H9 (cell line): ENCODE measurements around the gene BMERB1. TPM values are rescaled to one million over a fixed set of nuclear protein-coding genes. Genes with fewer than 3 reads are reported as not detected.
"Not testable (repeated sequence)": the region's sequence is repeated elsewhere in the genome, so short reads cannot be mapped to it uniquely, and the experiment has no call there.

Experiments used
- DNase-seq: peaks from one replicate; pipeline ENCODE4 v3.0.0-alpha.2; 2017
- H2AFZ ChIP-seq: one replicate; pipeline ENCODE4 v1.6.1; 2013; ENCODE audit warnings: mild to moderate bottlenecking, low read length, control low read depth, moderate library complexity
- H2AK5ac ChIP-seq: 2 replicates; pipeline ENCODE4 v1.6.1; 2013; ENCODE audit warnings: low read length, control low read depth, mixed read lengths; ENCODE audit not compliant: insufficient read length
- H2BK120ac ChIP-seq: one replicate; pipeline ENCODE4 v1.6.1; 2013; ENCODE audit warnings: low read depth, mild to moderate bottlenecking, low read length, control low read depth, inconsistent platforms; ENCODE audit not compliant: poor library complexity, severe bottlenecking
- H2BK12ac ChIP-seq: 2 replicates; pipeline ENCODE4 v1.6.1; 2013; ENCODE audit warnings: low read length, control low read depth, mixed read lengths, low read depth; ENCODE audit not compliant: insufficient read length
- H2BK15ac ChIP-seq: 2 replicates; pipeline ENCODE4 v1.6.1; 2013; ENCODE audit warnings: low read depth, low read length, control low read depth
- H2BK20ac ChIP-seq: one replicate; pipeline ENCODE4 v1.6.1; 2013; ENCODE audit warnings: low read depth, mild to moderate bottlenecking, low read length, control low read depth, inconsistent platforms; ENCODE audit not compliant: poor library complexity, severe bottlenecking
- H2BK5ac ChIP-seq: 2 replicates; pipeline ENCODE4 v1.6.1; 2013; ENCODE audit warnings: low read length, control low read depth, mixed read lengths; ENCODE audit not compliant: insufficient read length
- H3K14ac ChIP-seq: 2 replicates; pipeline ENCODE4 v1.6.1; 2013; ENCODE audit warnings: low read length, control low read depth; ENCODE audit not compliant: insufficient read depth
- H3K18ac ChIP-seq: 2 replicates; pipeline ENCODE4 v1.6.1; 2013; ENCODE audit warnings: low read depth, mild to moderate bottlenecking, mixed read lengths, low read length, control low read depth; ENCODE audit not compliant: insufficient read length
- H3K23ac ChIP-seq: 2 replicates; pipeline ENCODE4 v1.6.1; 2013; ENCODE audit warnings: low read length, control low read depth, mixed read lengths, low read depth; ENCODE audit not compliant: insufficient read length
- H3K23me2 ChIP-seq: 2 replicates; pipeline ENCODE4 v1.6.1; 2013; ENCODE audit warnings: low read depth, mild to moderate bottlenecking, mixed read lengths, low read length, control low read depth; ENCODE audit not compliant: insufficient read length, poor library complexity, severe bottlenecking
- H3K27ac ChIP-seq: 2 replicates; pipeline ENCODE4 v1.5.1; 2013; ENCODE audit warnings: low read length, control low read depth, mixed read lengths, low read depth; ENCODE audit not compliant: insufficient read length
- H3K27me3 ChIP-seq: 2 replicates; pipeline ENCODE4 v1.6.1; 2013; ENCODE audit warnings: low read length, control low read depth, inconsistent platforms; ENCODE audit not compliant: insufficient read depth
- H3K4ac ChIP-seq: 2 replicates; pipeline ENCODE4 v1.6.1; 2013; ENCODE audit warnings: low read depth, mild to moderate bottlenecking, control low read depth, inconsistent platforms, low read length, moderate library complexity
- H3K4me1 ChIP-seq: 2 replicates; pipeline ENCODE4 v1.6.1; 2013; ENCODE audit warnings: low read length, control low read depth, inconsistent platforms; ENCODE audit not compliant: insufficient read depth
- H3K4me2 ChIP-seq: 2 replicates; pipeline ENCODE4 v1.6.1; 2013; ENCODE audit warnings: low read length, control low read depth, mixed read lengths; ENCODE audit not compliant: insufficient read length, insufficient read depth
- H3K56ac ChIP-seq: 2 replicates; pipeline ENCODE4 v1.6.1; 2013; ENCODE audit warnings: low read depth, mild to moderate bottlenecking, mixed read lengths, low read length, control low read depth; ENCODE audit not compliant: insufficient read length
- H3K79me1 ChIP-seq: 2 replicates; pipeline ENCODE4 v1.6.1; 2013; ENCODE audit warnings: low read depth, mild to moderate bottlenecking, moderate library complexity, low read length, control low read depth, inconsistent platforms; ENCODE audit not compliant: insufficient read depth, poor library complexity, severe bottlenecking
- H3K79me2 ChIP-seq: 2 replicates; pipeline ENCODE4 v1.6.1; 2013; ENCODE audit warnings: low read length, control low read depth, inconsistent platforms; ENCODE audit not compliant: insufficient read depth
- H3K9ac ChIP-seq: 2 replicates; pipeline ENCODE4 v1.6.1; 2013; ENCODE audit warnings: low read length, control low read depth, mixed read lengths; ENCODE audit not compliant: insufficient read length; ENCODE audit errors: extremely low read depth
- H3K9me3 ChIP-seq: one replicate; pipeline ENCODE4 v1.6.1; 2013; ENCODE audit warnings: low read depth, low read length, inconsistent platforms; ENCODE audit not compliant: control insufficient read depth
- H3T11ph ChIP-seq: one replicate; pipeline ENCODE4 v1.6.1; 2013; ENCODE audit warnings: mild to moderate bottlenecking, low read length, control low read depth, inconsistent platforms
- H4K20me1 ChIP-seq: one replicate; pipeline ENCODE4 v1.6.1; 2013; ENCODE audit not compliant: control insufficient read depth, insufficient read length, insufficient read depth
- H4K5ac ChIP-seq: 2 replicates; pipeline ENCODE4 v1.6.1; 2013; ENCODE audit warnings: low read depth, mild to moderate bottlenecking, mixed read lengths, low read length, control low read depth; ENCODE audit not compliant: insufficient read length
- H4K8ac ChIP-seq: replicated peaks from 2 replicates; pipeline ENCODE4 v1.6.1; 2013; ENCODE audit warnings: low read length, control low read depth, mixed read lengths, low read depth; ENCODE audit not compliant: insufficient read length
- H4K91ac ChIP-seq: 2 replicates; pipeline ENCODE4 v1.6.1; 2013; ENCODE audit warnings: low read depth, mild to moderate bottlenecking, moderate library complexity, mixed read lengths, low read length, control low read depth; ENCODE audit not compliant: insufficient read length
- H3K27ac Mint-ChIP-seq, 3 experiments: 2 replicates in 2 of 3; 3 replicates in 1 of 3; pipeline ENCODE4 v1.8.0; 2020 to 2021; ENCODE audit warnings: mixed read lengths in 3 of 3, mild to moderate bottlenecking in 1 of 3, moderate library complexity in 1 of 3
- H3K27me3 Mint-ChIP-seq: 2 replicates; pipeline ENCODE4 v1.8.0; 2021; ENCODE audit warnings: low read depth, mild to moderate bottlenecking, moderate library complexity, mixed read lengths
- H3K36me3 Mint-ChIP-seq, 3 experiments: 2 replicates in 2 of 3; 3 replicates in 1 of 3; pipeline ENCODE4 v1.8.0; 2020 to 2021; ENCODE audit warnings: low read depth in 3 of 3, mixed read lengths in 3 of 3; ENCODE audit not compliant: insufficient read depth in 1 of 3
- H3K4me1 Mint-ChIP-seq, 2 experiments: 2 replicates each; pipeline ENCODE4 v1.8.0; 2020; ENCODE audit warnings: mixed read lengths in 2 of 2
- H3K4me3 Mint-ChIP-seq, 2 experiments: 2 replicates in 1 of 2; 3 replicates in 1 of 2; pipeline ENCODE4 v1.8.0; 2020 to 2021; ENCODE audit warnings: mild to moderate bottlenecking in 2 of 2, mixed read lengths in 2 of 2, moderate library complexity in 1 of 2
- H3K9me3 Mint-ChIP-seq, 2 experiments: 2 replicates in 1 of 2; 3 replicates in 1 of 2; pipeline ENCODE4 v1.8.0; 2020; ENCODE audit warnings: mild to moderate bottlenecking in 2 of 2, mixed read lengths in 2 of 2, moderate library complexity in 1 of 2
- CTCF ChIP-seq: fragments of 200-600 bp; sonication (generic); conservative IDR thresholded peaks from 3 replicates; pipeline ENCODE4 v1.8.0; 2021; ENCODE audit warnings: antibody characterized with exemption, mild to moderate bottlenecking
- WGBS: extraction: QIAGEN DNeasy Blood & Tissue Kit; methylation state at CpG from one replicate; pipeline ENCODE4 v1.1.7; 2013; ENCODE audit warnings: missing lambda C conversion rate, low lambda C conversion rate, mixed read lengths; ENCODE audit not compliant: insufficient read length; ENCODE audit errors: extremely low coverage; 5-methylcytosine and 5-hydroxymethylcytosine counted together
- total RNA-seq: library from RNA; stranded (reverse); gene quantifications from 2 replicates; pipeline ENCODE4 v1.2.1, GENCODE V29; 2021

Gene BMERB1
- total RNA-seq, 1 experiment from 2014 or later = 19.5 TPM

GRCh38 chr16:15427648-15428239, 6.6 kb upstream of the BMERB1 start:
- Histone ChIP-seq H2BK15ac (no peak overlapping the region), H4K8ac (no peak overlapping the region), H3K23me2 (no peaks in the 10 kb centered on the region), H3K23ac (no peak overlapping the region), H3K56ac (no peak overlapping the region), H2AFZ (no peak overlapping the region), H4K5ac (no peak overlapping the region), H3K4ac (no peak overlapping the region), H4K20me1 (no peaks in the 10 kb centered on the region), H3K14ac (no peak overlapping the region), H3K79me1 (no peaks in the 10 kb centered on the region), H3K27me3 (no peaks in the 10 kb centered on the region), H2AK5ac (no peak overlapping the region), H2BK20ac (no peak overlapping the region), H3K27ac (no peak overlapping the region), H2BK5ac (no peak overlapping the region), H3K4me2 (no peak overlapping the region), H3K9me3 (no peaks in the 10 kb centered on the region), H3K4me1 (no peaks in the 10 kb centered on the region), H3T11ph (no peak overlapping the region), H2BK12ac (no peak overlapping the region), H3K9ac (no peak overlapping the region), H4K91ac (no peak overlapping the region), H3K18ac (no peak overlapping the region), H3K79me2 (no peaks in the 10 kb centered on the region), H2BK120ac (no peak overlapping the region)
- H3K27me3 Mint-ChIP-seq = no peaks in the 10 kb centered on the region
- H3K4me1 Mint-ChIP-seq = peaks cover 0 to 2% of the 10 kb centered on the region in 2 experiments; a peak in 1 of 4 replicates
- no CpG with 5 or more reads among the region's 8 CpGs for WGBS
- peak; percentile 61 for TF ChIP-seq CTCF
- H3K9me3 Mint-ChIP-seq = no peaks in the 10 kb centered on the region
- no peak for DNase-seq
- H3K27ac Mint-ChIP-seq = no peak overlapping the region
- no peak overlapping the region for H3K4me3 Mint-ChIP-seq
- no peaks in the 10 kb centered on the region for H3K36me3 Mint-ChIP-seq

DNA sequence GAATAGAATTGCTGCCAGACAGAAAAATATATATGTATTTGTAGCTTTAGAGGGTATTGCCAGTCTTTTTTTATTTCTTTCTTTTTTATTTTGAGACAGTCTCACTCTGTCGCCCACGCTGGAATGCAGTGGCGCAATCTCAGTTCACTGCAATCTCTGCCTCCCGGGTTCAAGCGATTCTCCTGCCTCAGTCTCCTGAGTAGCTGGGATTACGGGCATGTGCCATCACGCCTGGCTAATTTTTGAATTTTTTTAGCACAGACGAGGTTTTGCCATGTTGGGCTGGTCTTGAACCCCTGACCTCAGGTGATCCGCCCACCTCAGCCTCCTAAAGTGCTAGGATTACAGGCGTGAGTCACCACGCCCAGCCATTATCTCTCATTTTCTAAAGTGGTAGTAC, 3.5 kb upstream of the BMERB1 start:
- not testable (repeated sequence) for H4K5ac ChIP-seq, H3K27ac Mint-ChIP-seq, H3K56ac ChIP-seq, H3K18ac ChIP-seq, H3T11ph ChIP-seq, H2BK20ac ChIP-seq, H3K9ac ChIP-seq, H3K23ac ChIP-seq, H3K4ac ChIP-seq, H2AK5ac ChIP-seq, H3K14ac ChIP-seq, H3K79me2 ChIP-seq, DNase-seq, H2AFZ ChIP-seq, H4K8ac ChIP-seq, H3K27ac ChIP-seq, H3K4me3 Mint-ChIP-seq, H4K91ac ChIP-seq, H3K27me3 ChIP-seq, H2BK15ac ChIP-seq, H2BK12ac ChIP-seq, H3K9me3 Mint-ChIP-seq, H3K9me3 ChIP-seq, H3K4me1 ChIP-seq, H3K36me3 Mint-ChIP-seq, H4K20me1 ChIP-seq, H2BK120ac ChIP-seq, H3K79me1 ChIP-seq, H3K4me2 ChIP-seq, H2BK5ac ChIP-seq
- H3K27me3 Mint-ChIP-seq = peaks cover 23% of the 10 kb centered on the region
- H3K23me2 ChIP-seq = peaks cover 11% of the 10 kb centered on the region
- peaks cover 11 to 12% of the 10 kb centered on the region in 2 experiments for H3K4me1 Mint-ChIP-seq
- WGBS = no CpG with 5 or more reads among the region's 11 CpGs
